Measurements from ENCODE around the gene ASAP3.

The ASAP3 gene

DNA sequence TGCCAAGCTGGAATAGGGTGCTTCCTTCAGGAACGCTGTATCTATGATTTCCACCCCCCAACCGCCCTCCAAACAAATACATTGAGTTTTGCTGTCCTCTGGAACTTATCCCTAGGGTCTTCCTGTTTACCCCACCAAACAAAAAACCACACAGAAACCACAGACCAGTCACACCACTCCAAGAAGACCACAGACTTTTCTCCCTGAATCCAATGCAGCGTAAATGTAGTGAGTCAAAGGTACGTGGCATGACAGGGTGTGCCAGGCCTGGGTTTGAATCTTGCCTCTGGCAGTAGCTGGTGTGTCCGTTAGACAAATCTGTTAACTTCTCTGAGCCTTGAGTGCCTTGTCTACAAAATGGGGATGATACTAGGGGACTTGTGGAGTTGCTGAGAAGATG, 27.8 kb downstream of the ASAP3 start:
- intact Hi-C loops (cut with DNase I): no loop called here
- no peak for DNase-seq

DNA sequence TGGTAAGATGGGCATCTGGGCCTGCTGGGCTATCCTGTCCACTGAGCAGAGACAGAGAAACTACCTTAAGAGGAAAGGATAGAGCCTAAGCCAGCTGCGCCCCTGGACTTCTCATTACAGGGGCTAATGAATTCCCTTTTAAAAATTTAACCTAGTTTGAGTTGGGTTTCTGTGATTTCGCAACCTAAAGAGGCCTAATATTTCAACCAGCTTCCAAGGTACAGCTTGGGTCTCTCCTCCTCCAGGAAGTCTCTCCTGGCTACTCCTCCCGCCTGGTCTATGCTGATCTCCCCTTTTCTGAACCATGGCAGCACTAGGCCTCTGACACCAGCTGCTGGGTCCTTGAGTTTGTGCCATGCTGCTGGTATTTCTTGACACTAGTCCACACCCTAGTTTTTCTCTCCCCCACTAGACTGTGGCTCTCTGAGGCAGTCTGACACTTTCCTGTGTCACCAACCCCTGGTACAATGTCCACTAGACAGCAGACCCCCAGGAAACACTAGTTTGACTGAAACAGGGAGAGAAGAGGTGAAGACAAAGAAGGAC, 30.5 kb downstream of the ASAP3 start:
- intact Hi-C loops (cut with DNase I): no loop called here
- no peak for DNase-seq

DNA sequence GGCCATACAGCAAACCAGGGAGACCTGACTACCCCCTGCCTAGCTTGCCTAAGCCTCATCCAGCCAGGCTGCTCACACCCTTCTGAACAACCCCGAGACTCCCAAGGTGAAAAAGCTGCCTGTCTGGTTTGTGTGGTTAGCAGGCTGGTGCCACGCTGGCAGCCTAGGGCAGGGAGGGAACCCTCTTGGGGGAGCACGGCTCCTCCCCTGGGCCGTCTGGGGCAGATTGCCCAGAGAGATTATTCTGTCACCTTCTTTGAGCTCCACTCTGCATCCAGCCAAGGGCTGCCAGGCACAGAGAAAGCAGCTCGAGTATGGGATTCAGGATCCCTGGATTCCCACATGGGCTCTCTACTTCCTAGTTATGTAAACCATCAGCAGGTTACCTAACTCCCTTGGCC, 32.0 kb downstream of the ASAP3 start:
- DNase-seq: no peak
- intact Hi-C loops (cut with DNase I): no loop called here

DNA sequence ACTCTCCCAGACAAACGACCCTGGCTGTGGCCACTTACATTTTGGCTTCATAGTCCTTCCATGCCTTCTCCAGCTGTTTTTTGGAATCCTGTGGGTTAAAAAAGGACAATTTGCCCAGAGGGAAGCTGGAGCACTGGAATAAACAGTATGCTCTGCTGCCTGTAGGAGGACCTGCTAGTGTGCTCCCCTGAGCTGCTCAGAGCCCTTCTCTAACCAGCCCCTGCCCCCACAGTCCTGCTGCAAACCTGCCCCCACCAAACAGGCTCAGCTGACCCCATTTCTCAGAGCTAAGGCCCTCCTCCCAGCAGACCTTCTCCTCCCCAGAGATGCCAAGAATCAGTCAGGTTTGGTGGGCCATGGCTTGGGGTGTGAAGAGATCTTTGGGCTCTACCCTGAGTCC, 32.5 kb downstream of the ASAP3 start:
- DNase-seq: no peak
- intact Hi-C loops (cut with DNase I): no loop called here

DNA sequence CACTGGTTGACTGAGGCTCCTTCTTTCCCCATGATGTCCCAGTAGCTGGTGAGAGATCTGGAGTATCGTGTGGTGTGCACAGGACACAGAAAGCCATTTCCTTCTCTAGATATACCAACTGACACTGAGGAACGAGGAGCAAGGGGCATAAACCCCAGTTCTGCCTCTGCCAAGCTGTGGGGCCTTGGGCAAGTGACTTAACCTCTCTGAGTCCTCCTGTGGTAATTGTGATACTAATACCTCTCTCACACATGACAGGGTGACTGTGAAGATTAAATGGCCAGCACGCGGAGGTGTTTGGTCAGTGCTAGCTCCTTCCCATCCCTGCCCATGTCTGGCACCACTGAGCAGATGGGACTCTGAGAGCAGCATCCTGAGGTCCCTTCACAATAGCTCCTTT, 33.1 kb downstream of the ASAP3 start:
- intact Hi-C loops (cut with DNase I): no loop called here
- DNase-seq: peak in 1 of 10 donors; percentile 15

DNA sequence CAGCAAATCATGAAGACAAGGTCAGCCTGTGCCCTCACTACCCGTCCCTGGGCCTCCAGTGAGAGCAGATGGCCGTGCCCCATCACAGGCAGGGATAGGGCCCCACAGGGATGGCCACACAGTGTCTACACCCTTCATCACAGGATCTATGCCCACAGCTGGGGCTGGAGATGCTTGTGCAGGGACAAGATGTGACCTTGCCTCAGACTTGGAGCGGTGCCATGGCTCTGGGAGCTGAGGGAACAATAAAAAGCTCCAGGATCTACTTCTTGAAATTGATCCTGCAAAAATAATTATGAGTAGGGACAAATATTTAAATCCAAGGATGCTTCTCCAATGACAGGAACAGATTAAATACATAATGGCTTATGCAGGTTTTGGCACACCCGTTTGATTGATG, 34.0 kb downstream of the ASAP3 start:
- DNase-seq: peak in 2 of 10 donors; percentile 36 to 66
- intact Hi-C loops (cut with DNase I): no loop called here

DNA sequence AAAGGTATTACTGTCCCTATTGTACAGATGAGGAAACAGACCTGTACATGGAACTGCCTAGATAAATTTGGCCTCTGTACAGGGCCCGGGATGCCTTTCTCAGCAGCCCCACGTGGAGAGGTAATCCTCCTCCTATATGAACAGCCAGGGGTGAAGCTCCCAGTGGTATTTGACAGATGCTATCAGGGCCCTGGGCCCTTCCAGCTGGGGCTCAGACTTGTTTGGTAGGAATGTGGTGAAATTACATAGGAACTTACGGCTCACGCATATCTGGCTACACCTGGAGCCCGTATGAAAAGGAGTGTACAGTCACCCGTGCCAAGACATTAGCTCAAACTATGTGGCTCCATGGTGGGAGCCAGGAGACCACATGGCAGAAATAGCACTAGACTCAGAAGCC, 34.7 kb downstream of the ASAP3 start:
- intact Hi-C loops (cut with DNase I): no loop called here

DNA sequence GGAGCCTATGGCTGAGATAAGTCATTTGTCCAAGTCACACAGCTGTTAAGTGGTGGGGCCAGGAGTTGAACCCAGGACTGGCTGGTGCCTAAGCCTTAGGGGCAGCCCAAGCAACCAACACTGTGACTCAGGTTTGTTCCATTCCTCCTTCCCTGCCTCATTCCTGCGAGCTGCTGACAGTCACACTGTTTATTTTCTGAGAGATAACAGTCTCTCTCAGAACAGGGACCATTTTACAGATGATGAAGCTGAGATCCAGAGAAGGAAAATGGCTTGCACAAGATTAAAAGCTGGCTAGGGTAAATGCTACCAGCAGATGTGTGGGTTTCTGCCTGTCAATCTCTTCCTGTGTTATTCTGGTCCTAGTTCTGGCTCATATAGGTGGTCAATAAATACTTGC, 35.1 kb downstream of the ASAP3 start:
- DNase-seq: no peak
- intact Hi-C loops (cut with DNase I): no loop called here

More for the DNA sequence above, 34.7 kb downstream of the ASAP3 start:
- DNase-seq: peak in 1 of 10 donors; percentile 26

DNA sequence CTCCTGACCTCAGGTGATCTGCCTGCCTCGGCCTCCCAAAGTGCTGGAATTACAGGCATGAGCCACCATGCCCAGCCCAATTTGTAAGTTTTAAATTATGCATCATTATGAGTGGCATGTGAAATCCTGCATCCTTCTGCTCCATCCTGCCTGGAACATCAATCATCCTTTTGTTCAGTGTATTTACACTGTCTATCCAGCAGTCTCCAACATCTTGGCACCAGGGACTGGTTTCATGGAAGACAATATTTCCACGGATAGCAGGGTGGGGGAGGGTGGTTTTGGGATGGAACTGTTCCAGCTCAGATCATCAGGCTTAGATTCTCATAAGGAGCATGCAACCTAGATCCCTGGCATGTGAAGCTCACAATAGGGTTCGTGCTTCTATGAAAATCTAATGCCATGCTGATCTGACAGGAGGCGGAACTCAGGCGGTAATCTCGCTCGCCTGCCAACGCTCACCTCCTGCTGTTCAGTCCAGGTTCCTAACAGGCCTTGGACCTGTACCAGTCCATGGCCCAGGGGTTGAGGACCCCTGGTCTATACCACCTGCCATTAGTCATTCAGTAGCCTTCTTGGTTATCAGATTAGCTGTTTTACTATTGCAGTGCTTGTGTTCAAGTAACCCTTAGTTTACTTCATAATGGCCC, 37.2 kb downstream of the ASAP3 start:
- DNase-seq: peak in 1 of 10 donors; percentile 75
- intact Hi-C loops (cut with DNase I): no loop called here

DNA sequence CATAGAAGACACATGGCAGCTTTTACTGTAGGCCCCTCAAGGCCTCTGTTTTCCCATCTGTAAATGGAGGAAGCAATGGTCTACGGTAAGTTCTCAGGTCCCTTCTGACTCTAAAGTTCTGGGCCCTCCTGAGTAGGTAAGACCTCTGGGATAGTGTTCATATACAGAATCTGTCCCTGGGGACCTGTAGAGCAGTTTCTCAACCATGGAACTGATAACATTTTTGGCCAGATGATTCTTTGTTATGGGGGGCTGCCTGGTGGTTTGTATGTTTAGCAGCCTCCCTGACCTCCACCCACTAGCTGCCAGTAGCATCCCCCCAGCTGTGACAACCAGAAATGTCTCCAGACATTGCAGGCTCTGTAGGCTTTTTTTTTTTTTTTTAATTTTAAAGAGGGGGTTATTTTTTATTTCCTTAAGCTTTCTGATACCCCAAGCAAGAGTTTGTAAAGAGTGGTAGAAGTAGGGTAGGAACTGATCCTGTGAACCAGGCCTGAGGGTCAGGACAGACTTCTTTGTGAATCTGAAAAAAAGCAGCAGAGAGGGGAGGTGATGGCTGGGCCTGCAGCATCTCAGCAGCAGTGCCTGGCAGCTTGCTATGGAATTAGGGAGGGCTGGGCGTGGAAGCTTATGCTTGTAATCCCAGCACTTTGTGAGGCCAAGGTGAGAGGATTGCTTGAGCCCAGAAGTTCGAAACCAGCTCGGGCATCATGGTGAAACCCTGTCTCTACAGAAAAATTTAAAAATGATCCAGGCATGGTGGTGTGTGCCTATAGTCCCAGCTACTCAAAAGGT, 39.2 kb downstream of the ASAP3 start:
- DNase-seq: no peak
- intact Hi-C loops (cut with DNase I): no loop called here

DNA sequence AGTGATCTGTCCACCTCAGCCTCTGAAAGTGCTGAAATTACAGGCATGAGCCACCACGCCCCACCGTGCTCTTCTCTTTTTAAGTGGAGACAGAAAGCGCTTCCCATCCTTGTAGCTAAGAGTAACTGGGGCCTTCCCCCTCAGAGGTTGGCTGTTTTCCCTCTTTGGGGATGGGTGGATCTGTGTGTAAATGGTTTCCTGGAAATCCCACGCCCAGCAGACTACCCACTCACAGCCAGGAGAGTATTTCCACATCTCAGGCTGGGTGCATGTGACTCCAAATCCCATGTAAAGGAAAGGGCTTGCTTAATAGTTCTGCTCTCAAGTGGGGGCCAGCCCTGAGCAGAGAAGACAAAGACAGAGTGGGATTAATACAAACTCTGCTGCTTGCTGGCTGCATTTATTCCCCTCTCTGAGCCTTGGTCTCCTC, 39.9 kb downstream of the ASAP3 start:
- intact Hi-C loops (cut with DNase I): no loop called here
- DNase-seq: no peak

DNA sequence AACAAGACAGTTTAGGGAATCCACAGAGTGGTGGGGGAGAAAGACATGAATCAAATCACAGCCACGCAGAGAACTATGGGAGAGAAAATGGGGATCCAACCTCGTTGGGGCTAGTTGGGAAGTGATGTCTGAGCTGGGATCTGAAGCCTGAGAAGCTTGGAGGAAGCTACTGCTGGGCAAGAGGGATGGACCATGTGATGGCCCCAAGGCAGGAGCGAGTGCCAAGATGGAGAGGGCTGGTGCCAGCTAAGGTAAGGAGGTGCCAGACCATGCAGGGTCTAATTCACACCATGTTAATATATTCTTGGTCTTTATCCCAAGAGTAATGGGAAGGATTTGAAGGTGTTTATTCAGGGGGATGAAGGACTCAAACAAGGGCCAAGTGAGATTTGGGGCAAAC, 41.2 kb downstream of the ASAP3 start:
- peak in 1 of 10 donors; percentile 24 for DNase-seq
- intact Hi-C loops (cut with DNase I): no loop called here

DNA sequence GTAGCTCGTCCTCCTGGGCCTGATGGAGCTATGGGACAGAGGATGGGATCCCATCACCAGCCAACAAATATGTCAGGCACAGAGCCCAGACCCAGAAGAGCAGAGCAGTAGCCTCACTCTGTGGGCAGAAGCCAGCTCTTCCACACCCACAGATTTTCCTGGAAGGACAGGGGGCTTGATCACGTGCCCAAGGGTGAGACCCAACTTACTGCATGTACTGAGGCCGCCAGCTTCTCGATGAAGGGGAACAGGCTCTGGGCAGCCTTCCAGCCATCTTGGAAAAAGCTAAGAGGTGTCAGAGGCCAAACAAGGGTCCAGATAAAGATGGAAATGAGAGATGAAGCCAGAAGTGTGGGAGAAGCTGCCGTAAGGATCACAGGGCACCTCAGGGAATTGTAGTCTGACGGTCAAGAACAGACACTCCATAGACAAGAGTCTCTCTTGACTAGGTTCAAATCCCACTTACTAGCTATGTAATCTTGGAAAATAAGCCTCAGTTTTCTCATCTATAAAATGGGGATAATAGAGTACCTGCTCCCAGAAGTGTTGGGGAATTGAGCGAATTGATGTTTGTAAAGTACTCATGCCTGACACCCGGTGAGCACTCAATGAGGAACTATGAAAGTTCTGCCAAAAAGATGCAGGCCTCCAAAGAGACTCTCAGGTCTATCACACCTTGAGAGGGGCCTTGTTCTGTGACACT, 42.4 kb downstream of the ASAP3 start:
- intact Hi-C loops (cut with DNase I): no loop called here
- peak in 1 of 10 donors; percentile 13 for DNase-seq

DNA sequence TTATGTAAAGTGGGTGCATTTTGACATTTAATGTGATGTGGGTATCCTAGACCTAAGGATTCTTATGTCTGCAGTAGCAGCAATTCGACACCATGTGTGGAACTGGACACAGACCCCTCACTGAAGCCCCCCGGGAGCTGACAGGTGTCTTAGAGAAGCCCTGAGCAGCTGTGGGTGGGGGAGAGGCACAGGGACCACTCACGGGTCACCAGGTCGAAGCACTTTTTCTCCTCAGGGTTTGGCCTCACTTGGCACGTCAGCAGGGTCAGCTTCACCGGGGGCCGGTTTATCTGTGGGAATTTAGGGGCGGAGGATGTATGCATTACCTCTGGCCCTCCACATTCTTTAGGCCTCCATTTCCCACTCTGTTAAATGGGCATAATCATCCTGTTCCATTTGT, 45.4 kb downstream of the ASAP3 start:
- intact Hi-C loops (cut with DNase I): no loop called here

DNA sequence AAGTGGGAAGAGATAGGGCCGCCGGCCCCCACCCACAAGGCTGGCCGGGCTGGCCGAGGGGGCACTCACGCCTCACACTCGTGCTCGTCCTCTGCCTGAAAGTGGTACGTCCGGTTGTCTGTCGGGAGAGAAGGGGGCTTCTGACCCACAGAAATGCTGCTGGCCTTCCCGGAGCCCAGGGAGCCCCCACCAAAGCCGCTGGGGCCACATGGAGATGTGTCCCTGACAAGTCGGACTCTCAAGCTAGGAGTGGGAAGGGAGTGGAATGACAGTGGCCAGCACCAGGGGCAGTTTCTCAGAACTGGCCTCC, 46.7 kb downstream of the ASAP3 start:
- DNase-seq: peak in 2 of 10 donors; percentile 41 to 62
- intact Hi-C loops (cut with DNase I): no loop called here

More for the DNA sequence above, 45.4 kb downstream of the ASAP3 start:
- no peak for DNase-seq

DNA sequence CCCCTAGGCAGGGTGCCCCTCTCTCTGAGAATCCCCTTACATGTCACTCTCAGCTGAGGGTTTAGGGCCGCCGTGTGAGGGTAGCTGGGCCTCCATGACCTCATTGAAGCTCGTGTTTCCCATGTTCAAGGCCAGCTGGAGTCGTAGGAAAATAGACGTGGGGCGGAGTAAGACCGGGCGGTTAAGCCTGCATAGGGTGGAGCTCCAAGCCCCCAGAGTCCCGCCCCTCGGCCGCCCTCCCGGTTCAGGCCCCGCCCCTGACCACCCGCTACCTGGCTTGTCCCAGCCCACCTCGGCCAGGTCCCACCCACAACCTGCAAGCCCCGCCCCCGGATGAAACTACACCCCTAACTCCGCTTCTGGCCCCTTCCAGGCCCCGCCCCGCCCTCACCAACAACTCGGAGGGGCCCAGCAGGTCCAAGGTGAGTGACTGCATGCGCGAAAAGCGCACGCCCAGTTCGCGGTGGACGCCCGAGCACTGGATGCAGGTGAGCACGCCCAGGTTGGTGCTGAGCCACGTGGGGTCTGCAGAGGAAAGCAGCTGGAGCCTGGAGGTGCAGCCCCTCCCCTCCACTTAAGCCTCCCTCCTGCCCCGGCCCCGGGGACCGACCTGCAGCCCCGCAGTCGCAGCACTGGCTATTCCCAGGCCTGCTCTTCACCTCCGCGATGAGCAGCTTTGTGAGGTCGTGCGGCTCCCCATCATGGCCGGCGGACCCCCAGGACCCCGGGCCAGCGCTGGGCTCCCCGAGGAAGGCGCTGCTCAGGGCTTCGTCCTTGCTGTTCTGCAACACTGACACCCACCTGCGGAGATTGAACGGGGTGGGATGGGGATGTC, 47.2 kb downstream of the ASAP3 start:
- intact Hi-C loops (cut with DNase I): no loop called here
- peak in 2 of 10 donors; percentile 61 to 77 for DNase-seq

DNA sequence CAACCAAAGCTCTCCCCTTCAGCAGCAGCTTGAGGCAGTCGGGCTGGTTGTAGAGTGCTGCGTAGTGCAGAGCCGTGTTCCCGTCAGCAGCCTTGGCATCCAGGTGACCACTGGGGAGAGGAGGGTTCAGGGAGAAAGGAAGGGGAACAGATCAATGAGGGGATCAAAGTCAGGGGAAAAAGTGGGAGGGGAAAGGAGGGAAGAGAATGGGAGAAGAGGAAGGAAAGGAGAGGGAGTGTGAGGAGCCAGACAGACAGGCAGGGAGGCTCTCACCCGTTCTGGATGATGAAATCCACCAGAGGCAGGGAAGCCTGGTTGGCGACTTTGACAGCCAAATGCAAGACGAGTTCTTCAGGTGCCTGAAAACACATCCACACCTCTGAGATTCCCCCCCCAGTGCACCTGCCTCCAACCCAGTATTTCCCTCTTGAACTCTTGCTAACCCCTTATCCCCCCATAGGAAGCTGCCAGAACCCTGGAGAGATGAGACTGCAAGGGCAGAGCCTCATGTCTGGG, 49.7 kb downstream of the ASAP3 start:
- no peak for DNase-seq
- intact Hi-C loops (cut with DNase I): no loop called here

DNA sequence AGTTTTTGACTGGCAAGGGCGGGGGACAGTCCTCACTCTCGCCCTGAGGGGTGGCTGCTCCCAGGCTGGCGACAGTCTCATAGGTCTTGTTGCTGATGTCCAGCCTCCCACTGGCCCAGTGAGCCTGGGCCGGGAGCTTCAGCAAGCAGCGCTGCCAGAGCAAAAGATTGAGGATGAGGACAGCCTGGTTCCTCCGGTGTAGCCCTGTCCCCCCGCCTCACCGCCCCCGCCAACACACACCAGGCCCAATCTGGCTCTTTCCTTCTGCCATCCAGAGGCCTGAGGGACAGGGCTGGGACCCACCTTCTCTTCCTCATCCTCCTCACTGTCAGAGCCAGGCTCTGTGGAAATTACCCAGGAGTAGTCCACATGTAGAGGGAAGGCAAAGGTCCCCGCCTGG, 50.9 kb downstream of the ASAP3 start:
- intact Hi-C loops (cut with DNase I): no loop called here
- DNase-seq: no peak

DNA sequence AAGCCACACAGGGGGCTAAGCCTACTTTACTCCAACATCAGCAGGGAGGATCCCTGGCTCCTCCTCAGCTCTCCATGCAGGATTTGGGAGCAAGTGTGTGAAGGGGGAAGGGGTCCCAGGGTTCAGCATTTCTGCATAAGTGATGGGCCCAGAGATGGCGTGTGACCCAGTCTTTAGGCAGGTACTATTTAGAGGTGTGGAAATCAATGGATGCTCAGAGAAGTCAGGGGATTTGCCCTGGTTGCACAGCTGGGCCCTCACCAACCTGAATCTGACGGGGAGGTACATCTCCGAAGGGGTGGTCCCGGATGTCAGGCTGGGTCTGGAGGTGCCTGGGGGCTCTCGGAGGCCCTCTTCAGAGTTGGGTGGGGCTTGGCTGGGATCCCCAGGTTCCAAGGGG, 52.5 kb downstream of the ASAP3 start:
- peak in 2 of 10 donors; percentile 19 to 74 for DNase-seq
- intact Hi-C loops (cut with DNase I): no loop called here

DNA sequence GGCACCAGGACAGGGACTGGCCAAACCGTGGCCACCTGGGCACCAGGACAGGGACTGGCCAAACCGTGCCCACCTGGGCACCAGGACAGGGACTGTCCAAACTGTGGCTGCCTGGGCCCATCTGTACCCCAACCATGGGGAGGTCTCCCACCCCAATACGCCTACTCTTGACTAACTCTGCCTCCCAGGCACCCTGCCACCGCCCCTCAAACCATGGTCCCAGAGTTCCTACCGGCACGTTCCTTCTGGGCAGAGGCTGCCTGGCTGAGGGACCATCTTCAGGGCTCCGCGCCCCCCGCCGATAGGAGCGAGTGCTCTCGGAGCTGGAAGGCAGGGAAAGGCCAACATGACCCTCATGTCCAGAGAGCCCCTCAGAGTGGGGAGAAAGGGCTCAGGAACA, 53.2 kb downstream of the ASAP3 start:
- intact Hi-C loops (cut with DNase I): no loop called here
- DNase-seq: peak in 1 of 10 donors; percentile 70

Measured in posterior cingulate gyrus (tissue), 11 donors.